IMR-90 (cell line): Measurements from ENCODE around the gene ALS2CL.

Experiments
- BHLHE40 ChIP-seq: fragments of 150-350 bp; IDR thresholded peaks from 2 replicates; pipeline ENCODE4 v1.6.1; 2016; ENCODE audit warnings: mild to moderate bottlenecking, low read depth, low read length
- CEBPB ChIP-seq: IDR thresholded peaks from 2 replicates; pipeline ENCODE4 v1.6.1; 2012; ENCODE audit warnings: low read depth, low read length, improper control_type of control experiment
- MAFK ChIP-seq: IDR thresholded peaks from 2 replicates; pipeline ENCODE4 v1.6.1; 2012; ENCODE audit warnings: low read depth, low read length, improper control_type of control experiment
- MXI1 ChIP-seq: IDR thresholded peaks from 2 replicates; pipeline ENCODE4 v1.6.1; 2012; ENCODE audit warnings: low read depth, mild to moderate bottlenecking, low read length, moderate library complexity, borderline replicate concordance
- POLR2A ChIP-seq: IDR thresholded peaks from 2 replicates; pipeline ENCODE4 v1.6.1; 2012; ENCODE audit warnings: mild to moderate bottlenecking, low read depth, low read length
- RFX5 ChIP-seq: IDR thresholded peaks from 2 replicates; pipeline ENCODE4 v1.8.0; 2012; ENCODE audit warnings: low read depth, mild to moderate bottlenecking, low read length, moderate library complexity
- TF ChIP-seq, protein P1 (sequence below): conservative IDR thresholded peaks from 2 replicates; pipeline ENCODE4 v1.5.1; 2012; ENCODE audit warnings: mild to moderate bottlenecking, low read depth, low read length, improper control_type of control experiment
- TF ChIP-seq, protein P2 (sequence below): fragments of 150-350 bp; IDR thresholded peaks from 2 replicates; pipeline ENCODE4 v1.6.1; 2017; ENCODE audit warnings: mild to moderate bottlenecking, antibody characterized with exemption, low read length, low read depth
- TF ChIP-seq, protein P3 (sequence below): fragments of 150-350 bp; IDR thresholded peaks from 2 replicates; pipeline ENCODE4 v1.6.1; 2016; ENCODE audit warnings: low read depth, mild to moderate bottlenecking, low read length, moderate library complexity, borderline replicate concordance

DNA sequence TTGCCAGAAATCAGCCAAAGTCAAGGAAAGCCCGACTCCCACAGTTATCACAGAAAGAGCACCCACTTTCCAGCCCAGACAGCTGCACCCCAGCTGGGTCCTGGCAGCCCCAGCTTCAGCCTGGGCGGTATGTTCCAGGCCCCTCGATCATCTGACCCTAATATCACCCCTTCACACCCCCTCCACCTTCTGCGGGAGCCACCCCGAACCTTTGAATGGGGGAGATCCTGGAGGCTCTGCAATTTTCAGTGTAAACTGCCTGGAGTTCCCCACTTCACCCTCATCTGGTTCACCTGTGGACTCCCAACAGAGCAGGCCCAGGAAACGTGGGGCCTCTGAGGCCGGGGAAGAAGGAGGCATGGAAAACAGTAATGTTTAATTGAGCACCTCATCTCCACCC lies 18.3 kb upstream of the ALS2CL start:
- TF ChIP-seq MAFK, result no peak
- TF ChIP-seq, protein P1, sequence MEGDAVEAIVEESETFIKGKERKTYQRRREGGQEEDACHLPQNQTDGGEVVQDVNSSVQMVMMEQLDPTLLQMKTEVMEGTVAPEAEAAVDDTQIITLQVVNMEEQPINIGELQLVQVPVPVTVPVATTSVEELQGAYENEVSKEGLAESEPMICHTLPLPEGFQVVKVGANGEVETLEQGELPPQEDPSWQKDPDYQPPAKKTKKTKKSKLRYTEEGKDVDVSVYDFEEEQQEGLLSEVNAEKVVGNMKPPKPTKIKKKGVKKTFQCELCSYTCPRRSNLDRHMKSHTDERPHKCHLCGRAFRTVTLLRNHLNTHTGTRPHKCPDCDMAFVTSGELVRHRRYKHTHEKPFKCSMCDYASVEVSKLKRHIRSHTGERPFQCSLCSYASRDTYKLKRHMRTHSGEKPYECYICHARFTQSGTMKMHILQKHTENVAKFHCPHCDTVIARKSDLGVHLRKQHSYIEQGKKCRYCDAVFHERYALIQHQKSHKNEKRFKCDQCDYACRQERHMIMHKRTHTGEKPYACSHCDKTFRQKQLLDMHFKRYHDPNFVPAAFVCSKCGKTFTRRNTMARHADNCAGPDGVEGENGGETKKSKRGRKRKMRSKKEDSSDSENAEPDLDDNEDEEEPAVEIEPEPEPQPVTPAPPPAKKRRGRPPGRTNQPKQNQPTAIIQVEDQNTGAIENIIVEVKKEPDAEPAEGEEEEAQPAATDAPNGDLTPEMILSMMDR, result no peak
- TF ChIP-seq MXI1, result no peak
- no peak for TF ChIP-seq POLR2A
- no peak for TF ChIP-seq CEBPB
- TF ChIP-seq, protein P2, sequence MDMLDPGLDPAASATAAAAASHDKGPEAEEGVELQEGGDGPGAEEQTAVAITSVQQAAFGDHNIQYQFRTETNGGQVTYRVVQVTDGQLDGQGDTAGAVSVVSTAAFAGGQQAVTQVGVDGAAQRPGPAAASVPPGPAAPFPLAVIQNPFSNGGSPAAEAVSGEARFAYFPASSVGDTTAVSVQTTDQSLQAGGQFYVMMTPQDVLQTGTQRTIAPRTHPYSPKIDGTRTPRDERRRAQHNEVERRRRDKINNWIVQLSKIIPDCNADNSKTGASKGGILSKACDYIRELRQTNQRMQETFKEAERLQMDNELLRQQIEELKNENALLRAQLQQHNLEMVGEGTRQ, result no peak
- TF ChIP-seq RFX5, result no peak
- TF ChIP-seq BHLHE40, result no peak
- TF ChIP-seq, protein P3, sequence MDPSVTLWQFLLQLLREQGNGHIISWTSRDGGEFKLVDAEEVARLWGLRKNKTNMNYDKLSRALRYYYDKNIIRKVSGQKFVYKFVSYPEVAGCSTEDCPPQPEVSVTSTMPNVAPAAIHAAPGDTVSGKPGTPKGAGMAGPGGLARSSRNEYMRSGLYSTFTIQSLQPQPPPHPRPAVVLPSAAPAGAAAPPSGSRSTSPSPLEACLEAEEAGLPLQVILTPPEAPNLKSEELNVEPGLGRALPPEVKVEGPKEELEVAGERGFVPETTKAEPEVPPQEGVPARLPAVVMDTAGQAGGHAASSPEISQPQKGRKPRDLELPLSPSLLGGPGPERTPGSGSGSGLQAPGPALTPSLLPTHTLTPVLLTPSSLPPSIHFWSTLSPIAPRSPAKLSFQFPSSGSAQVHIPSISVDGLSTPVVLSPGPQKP, result no peak
